Neural crest cell (in vitro differentiated cells): ENCODE results near the gene TARS2. TPM values are rescaled to one million over a fixed set of nuclear protein-coding genes. Genes with fewer than 3 reads are reported as not detected.
A peak's percentile ranks its signal among the peaks of the same experiment; 100 is the strongest.

Experiments used
- DNase-seq: peaks from one replicate; pipeline ENCODE4 v3.0.0; 2021; ENCODE audit warnings: low read depth, mixed read lengths, low spot score
- H3K27ac Mint-ChIP-seq: one replicate; pipeline ENCODE4 v1.8.0; 2021; ENCODE audit warnings: mild to moderate bottlenecking, mixed read lengths; ENCODE audit not compliant: unreplicated experiment
- H3K27me3 Mint-ChIP-seq: 2 replicates; pipeline ENCODE4 v1.8.0; 2021; ENCODE audit warnings: low read depth, mild to moderate bottlenecking, mixed read lengths
- H3K36me3 Mint-ChIP-seq: 2 replicates; pipeline ENCODE4 v1.8.0; 2021; ENCODE audit warnings: low read depth, mild to moderate bottlenecking, mixed read lengths
- H3K4me1 Mint-ChIP-seq: 2 replicates; pipeline ENCODE4 v1.8.0; 2021; ENCODE audit warnings: mixed read lengths
- H3K4me3 Mint-ChIP-seq: one replicate; pipeline ENCODE4 v1.8.0; 2021; ENCODE audit warnings: mild to moderate bottlenecking, mixed read lengths
- H3K9me3 Mint-ChIP-seq: 2 replicates; pipeline ENCODE4 v1.8.0; 2021; ENCODE audit warnings: mixed read lengths
- CTCF ChIP-seq: fragments of 200-600 bp; sonication (generic); conservative IDR thresholded peaks from 2 replicates; pipeline ENCODE4 v1.5.0; 2021; ENCODE audit warnings: antibody characterized with exemption, mild to moderate bottlenecking
- long read RNA-seq: library from polyadenylated mRNA; unstranded; transcript quantifications from one replicate; pipeline ENCODE4 v2.0.0, GENCODE V29; 2020
- total RNA-seq: library from RNA; stranded (reverse); gene quantifications from 2 replicates; pipeline ENCODE4 v1.2.1, GENCODE V29; 2021

TARS2 gene
- total RNA-seq = 30.0 and 31.1 TPM in 2 replicates
- long read RNA-seq, transcript TARS2-204 (18 exons, 2,729 nt) = major isoform, 46 of 74 reads
- long read RNA-seq, transcript TARS2-214 (16 exons, 2,162 nt) = minor isoform, 13 of 74 reads
- long read RNA-seq, partial matches to known transcripts = 3 of 74 reads
- long read RNA-seq, other reads (novel, unspliced or antisense) = 12 of 74 reads

- Mint-ChIP-seq H3K27ac (peak within 1 kb of the TSS; percentile 85), H3K36me3 (peaks cover 3% of the 10 kb centered on the region), H3K9me3 (no peaks in the 10 kb centered on the region), H3K4me1 (peaks cover 19% of the 10 kb centered on the region), H3K27me3 (peaks cover 7% of the 10 kb centered on the region), H3K4me3 (peak within 1 kb of the TSS; percentile 87)
- TF ChIP-seq CTCF = peak; percentile 35
- peak; percentile 99 for DNase-seq
These were observed at the start of gene TARS2 for GRCh38 chr1:150486966-150487762. Gene TARS2 (plus strand): TSS chr1:150487419. CDS start chr1:150487451, 32 bp downstream.

GRCh38 chr1:150441121-150441520 is 46.1 kb upstream of the TARS2 start:
- no peak for DNase-seq
- H3K27ac Mint-ChIP-seq = no peak overlapping the region
- no peaks in the 10 kb centered on the region for H3K27me3 Mint-ChIP-seq
- TF ChIP-seq CTCF = no peak
- H3K9me3 Mint-ChIP-seq = no peaks in the 10 kb centered on the region
- no peak overlapping the region for H3K4me3 Mint-ChIP-seq
- peaks cover 5% of the 10 kb centered on the region for H3K4me1 Mint-ChIP-seq
- peaks cover 7% of the 10 kb centered on the region for H3K36me3 Mint-ChIP-seq

- H3K27ac Mint-ChIP-seq = no peak overlapping the region
- no peaks in the 10 kb centered on the region for H3K27me3 Mint-ChIP-seq
- H3K36me3 Mint-ChIP-seq = peaks cover 11% of the 10 kb centered on the region
- no peak overlapping the region for H3K4me3 Mint-ChIP-seq
- no peak for DNase-seq
- no peak for TF ChIP-seq CTCF
- H3K9me3 Mint-ChIP-seq = no peaks in the 10 kb centered on the region
- peaks cover 5% of the 10 kb centered on the region for H3K4me1 Mint-ChIP-seq
These were observed 43.0 kb upstream of the TARS2 start for GRCh38 chr1:150444232-150444631.

- Mint-ChIP-seq H3K4me1 (no peaks in the 10 kb centered on the region), H3K27me3 (no peaks in the 10 kb centered on the region), H3K36me3 (peaks cover 4% of the 10 kb centered on the region), H3K27ac (peak overlapping the region; percentile 22), H3K4me3 (no peak overlapping the region), H3K9me3 (no peaks in the 10 kb centered on the region)
- no peak for TF ChIP-seq CTCF
- DNase-seq = no peak
These were observed 31.0 kb upstream of the TARS2 start for GRCh38 chr1:150456146-150456647.

GRCh38 chr1:150464422-150464826 is 22.8 kb upstream of the TARS2 start:
- no peaks in the 10 kb centered on the region for H3K9me3 Mint-ChIP-seq
- H3K4me3 Mint-ChIP-seq = no peak overlapping the region
- H3K27ac Mint-ChIP-seq = peak overlapping the region; percentile 88
- peak; percentile 73 for DNase-seq
- peak; percentile 82 for TF ChIP-seq CTCF
- no peaks in the 10 kb centered on the region for H3K4me1 Mint-ChIP-seq
- peaks cover 10% of the 10 kb centered on the region for H3K36me3 Mint-ChIP-seq
- H3K27me3 Mint-ChIP-seq = no peaks in the 10 kb centered on the region
